Gastrocnemius medialis (tissue), 4 donors: Measurements from ENCODE around the gene ROPN1L. TPM values are rescaled to one million over a fixed set of nuclear protein-coding genes. Genes with fewer than 3 reads are reported as not detected.

ENCODE experiments used
- ATAC-seq, 2 donors: fragments of 150-250 bp; one replicate each; pipeline ENCODE4 v1.9.1; 2016
- DNase-seq, 2 donors: peaks; one replicate each; pipeline ENCODE4 v3.0.0-alpha.2; 2019
- H3K27ac ChIP-seq, 4 donors: fragments of 200-600 bp; sonication (generic); 1 replicate in 1 of 4; 2 replicates in 3 of 4; pipeline ENCODE4 v1.5.1; 2016 to 2018; ENCODE audit warnings: mild to moderate bottlenecking in 2 of 4, moderate library complexity in 1 of 4
- H3K27me3 ChIP-seq, 3 donors: fragments of 200-600 bp; sonication (generic) in 2 of 3; 1 replicate in 1 of 3; 2 replicates in 2 of 3; pipeline versions ENCODE4 v1.5.1 to v1.6.0; 2016 to 2019; ENCODE audit warnings: mild to moderate bottlenecking in 1 of 3, moderate library complexity in 1 of 3
- H3K36me3 ChIP-seq, 2 donors: fragments of 200-600 bp; sonication (generic) in 1 of 2; one replicate each; pipeline ENCODE4 v1.5.1; 2017 to 2018
- H3K4me1 ChIP-seq, 2 donors: fragments of 200-600 bp; sonication (generic) in 1 of 2; one replicate each; pipeline ENCODE4 v1.5.1; 2016 to 2017; ENCODE audit warnings: mild to moderate bottlenecking in 2 of 2
- H3K4me3 ChIP-seq, 4 donors: fragments of 200-600 bp; sonication (generic) in 3 of 4; 1 replicate in 1 of 4; 2 replicates in 3 of 4; pipeline ENCODE4 v1.5.1; 2016 to 2019; ENCODE audit warnings: mild to moderate bottlenecking in 2 of 4
- H3K9me3 ChIP-seq, 3 donors: fragments of 200-600 bp; sonication (generic) in 2 of 3; 1 replicate in 1 of 3; 2 replicates in 2 of 3; pipeline ENCODE4 v1.5.1; 2016 to 2019
- POLR2A ChIP-seq, 2 donors: fragments of 450-650 bp; IDR thresholded peaks; one replicate each; pipeline ENCODE4 v1.6.1; 2017; ENCODE audit warnings: antibody characterized with exemption in 2 of 2, mild to moderate bottlenecking in 2 of 2, moderate library complexity in 2 of 2
- in situ Hi-C, 4 donors: fragments of 200-750 bp; cut with MboI; loops; one replicate each; pipeline versions ENCODE4 v1.15.0 to v1.8.0; 2017; ENCODE audit warnings: low sequenced_read_pairs in 4 of 4
- intact Hi-C: fragments of 100-400 bp; cut with DNase I; formaldehyde crosslinking; loops from one replicate; pipeline ENCODE4 v1.15.1; 2023; ENCODE audit warnings: low total_unique reads
- total RNA-seq, 4 donors: library from RNA; depleted of rRNA; stranded (reverse); fragments of >200 nt; gene quantifications; one replicate each; pipeline versions ENCODE4 v1.1.0 to v1.2.3, GENCODE V29; 2016
- TF ChIP-seq, protein P1 (sequence below), 5 experiments: fragments of 450-650 bp in 3 of 5; fragments of 200-600 bp in 2 of 5; sonication (generic) in 2 of 5; IDR thresholded peaks in 4 of 5; conservative IDR thresholded peaks in 1 of 5; 1 replicate in 4 of 5; 2 replicates in 1 of 5; pipeline ENCODE4 v1.5.1; 2016 to 2019; ENCODE audit warnings: antibody characterized with exemption in 5 of 5, mild to moderate bottlenecking in 3 of 5, moderate library complexity in 3 of 5

ROPN1L gene
- total RNA-seq, 4 donors from 2014 or later, result 0.46 TPM; not detected in 3

- in situ Hi-C loops, result no loop called here
- no peak for ATAC-seq
Observed at GRCh38 chr5:10468256-10468655, 26.6 kb downstream of the ROPN1L start.

GRCh38 chr5:10469253-10470050 lies 27.8 kb downstream of the ROPN1L start:
- DNase-seq (no peak), ATAC-seq (no peak)
- Histone ChIP-seq H3K36me3 (no peaks in the 10 kb centered on the region), H3K4me3 (no peak overlapping the region), H3K9me3 (no peaks in the 10 kb centered on the region), H3K4me1 (no peaks in the 10 kb centered on the region), H3K27ac (no peak overlapping the region), H3K27me3 (no peaks in the 10 kb centered on the region)
- intact Hi-C loops, result no loop called here
- in situ Hi-C loops, result no loop called here
- TF ChIP-seq, protein P1, sequence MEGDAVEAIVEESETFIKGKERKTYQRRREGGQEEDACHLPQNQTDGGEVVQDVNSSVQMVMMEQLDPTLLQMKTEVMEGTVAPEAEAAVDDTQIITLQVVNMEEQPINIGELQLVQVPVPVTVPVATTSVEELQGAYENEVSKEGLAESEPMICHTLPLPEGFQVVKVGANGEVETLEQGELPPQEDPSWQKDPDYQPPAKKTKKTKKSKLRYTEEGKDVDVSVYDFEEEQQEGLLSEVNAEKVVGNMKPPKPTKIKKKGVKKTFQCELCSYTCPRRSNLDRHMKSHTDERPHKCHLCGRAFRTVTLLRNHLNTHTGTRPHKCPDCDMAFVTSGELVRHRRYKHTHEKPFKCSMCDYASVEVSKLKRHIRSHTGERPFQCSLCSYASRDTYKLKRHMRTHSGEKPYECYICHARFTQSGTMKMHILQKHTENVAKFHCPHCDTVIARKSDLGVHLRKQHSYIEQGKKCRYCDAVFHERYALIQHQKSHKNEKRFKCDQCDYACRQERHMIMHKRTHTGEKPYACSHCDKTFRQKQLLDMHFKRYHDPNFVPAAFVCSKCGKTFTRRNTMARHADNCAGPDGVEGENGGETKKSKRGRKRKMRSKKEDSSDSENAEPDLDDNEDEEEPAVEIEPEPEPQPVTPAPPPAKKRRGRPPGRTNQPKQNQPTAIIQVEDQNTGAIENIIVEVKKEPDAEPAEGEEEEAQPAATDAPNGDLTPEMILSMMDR (IDR thresholded peaks at IDR 0.05 in 4 of 5, conservative IDR thresholded peaks at IDR 0.05 in 1 of 5), result no peak
- no peak for TF ChIP-seq POLR2A (IDR thresholded peaks at IDR 0.05)

More at GRCh38 chr5:10468256-10468655, 26.6 kb downstream of the ROPN1L start:
- no peak for TF ChIP-seq POLR2A (IDR thresholded peaks at IDR 0.05)
- TF ChIP-seq, protein P1 (IDR thresholded peaks at IDR 0.05 in 4 of 5, conservative IDR thresholded peaks at IDR 0.05 in 1 of 5), result no peak
- no peak for DNase-seq
- Histone ChIP-seq H3K27ac (no peak overlapping the region), H3K36me3 (no peaks in the 10 kb centered on the region), H3K27me3 (no peaks in the 10 kb centered on the region), H3K4me1 (no peaks in the 10 kb centered on the region), H3K4me3 (no peak overlapping the region), H3K9me3 (no peaks in the 10 kb centered on the region)
- intact Hi-C loops, result no loop called here

GRCh38 chr5:10470669-10471068 lies 29.0 kb downstream of the ROPN1L start:
- H3K9me3 ChIP-seq, result no peaks in the 10 kb centered on the region
- intact Hi-C loops (no loop called here), in situ Hi-C loops (no loop called here)
- H3K4me1 ChIP-seq, result no peaks in the 10 kb centered on the region
- no peak overlapping the region for H3K27ac ChIP-seq
- no peak for ATAC-seq
- no peaks in the 10 kb centered on the region for H3K36me3 ChIP-seq
- TF ChIP-seq, protein P1 (IDR thresholded peaks at IDR 0.05 in 4 of 5, conservative IDR thresholded peaks at IDR 0.05 in 1 of 5), result no peak
- no peak for TF ChIP-seq POLR2A (IDR thresholded peaks at IDR 0.05)
- H3K27me3 ChIP-seq, result no peaks in the 10 kb centered on the region
- DNase-seq, result no peak
- no peak overlapping the region for H3K4me3 ChIP-seq

DNA sequence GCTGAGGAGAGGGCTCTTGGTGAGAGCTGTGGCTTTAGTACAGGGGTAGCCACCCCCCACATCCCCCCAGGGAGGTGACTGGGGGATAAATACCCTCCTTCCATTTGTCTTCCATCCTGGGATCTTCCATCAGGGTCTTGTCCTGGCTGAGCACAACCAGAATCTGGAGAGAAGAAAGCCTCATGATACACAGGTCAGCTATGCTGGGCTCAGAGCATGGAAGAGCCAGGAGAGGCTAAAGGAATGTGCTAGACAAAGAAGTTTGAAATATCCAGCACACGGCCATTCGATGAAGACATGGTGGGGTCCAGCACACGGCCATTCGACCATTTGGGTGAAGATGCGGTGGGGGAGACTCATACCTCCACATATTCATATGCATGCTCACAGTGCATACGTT lies 30.0 kb downstream of the ROPN1L start:
- intact Hi-C loops, result no loop called here
- DNase-seq, result no peak
- TF ChIP-seq, protein P1 (IDR thresholded peaks at IDR 0.05 in 4 of 5, conservative IDR thresholded peaks at IDR 0.05 in 1 of 5), result no peak
- no peak for TF ChIP-seq POLR2A (IDR thresholded peaks at IDR 0.05)

More for the DNA sequence above, 30.0 kb downstream of the ROPN1L start:
- in situ Hi-C loops, result no loop called here
- H3K27ac ChIP-seq, result no peak overlapping the region
- H3K4me1 ChIP-seq, result no peaks in the 10 kb centered on the region
- no peaks in the 10 kb centered on the region for H3K27me3 ChIP-seq
- no peak for ATAC-seq
- no peak overlapping the region for H3K4me3 ChIP-seq
- no peaks in the 10 kb centered on the region for H3K36me3 ChIP-seq
- H3K9me3 ChIP-seq, result no peaks in the 10 kb centered on the region
